SK-N-SH treated with all-trans-retinoic acid at 6 μM for 48 hours (cell line): ENCODE results near the gene AHCYL1.

Experiments
- ATAC-seq: fragments of 200-7000 bp; cut with Tn5 transposase; 3 replicates; pipeline ENCODE4 v1.9.1; 2020; ENCODE audit warnings: mild to moderate bottlenecking, moderate library complexity
- ARNTL ChIP-seq: fragments of 450-650 bp; formaldehyde crosslinking; IDR thresholded peaks from 2 replicates; pipeline ENCODE4 v1.5.0; 2020; ENCODE audit warnings: low read depth, mild to moderate bottlenecking, moderate library complexity, borderline replicate concordance
- CREB5 ChIP-seq: fragments of 250-450 bp; sonication (Bioruptor Pico); IDR thresholded peaks from 2 replicates; pipeline ENCODE4 v1.5.1; 2020; ENCODE audit warnings: low read depth, mild to moderate bottlenecking, moderate library complexity
- CSDC2 ChIP-seq: fragments of 250-450 bp; sonication (Bioruptor Pico); IDR thresholded peaks from 2 replicates; pipeline ENCODE4 v1.5.0; 2020; ENCODE audit warnings: mild to moderate bottlenecking, moderate library complexity
- CSRNP3 ChIP-seq: fragments of 250-450 bp; sonication (Bioruptor Pico); IDR thresholded peaks from 2 replicates; pipeline ENCODE4 v1.5.1; 2021; ENCODE audit warnings: mild to moderate bottlenecking, moderate library complexity
- ESRRG ChIP-seq: fragments of 250-450 bp; sonication (Bioruptor Pico); IDR thresholded peaks from 2 replicates; pipeline ENCODE4 v1.6.1; 2021; ENCODE audit warnings: mild to moderate bottlenecking
- GLIS3 ChIP-seq: fragments of 250-450 bp; sonication (Bioruptor Pico); IDR thresholded peaks from 2 replicates; pipeline ENCODE4 v1.5.0; 2020; ENCODE audit warnings: mild to moderate bottlenecking, moderate library complexity
- ISL1 ChIP-seq: fragments of 250-450 bp; sonication (Bioruptor Pico); IDR thresholded peaks from 2 replicates; pipeline ENCODE4 v2.1.2; 2022; ENCODE audit warnings: mild to moderate bottlenecking, moderate library complexity
- OSR1 ChIP-seq: fragments of 250-450 bp; sonication (Bioruptor Pico); IDR thresholded peaks from 2 replicates; pipeline ENCODE4 v1.8.0; 2022; ENCODE audit warnings: moderate library complexity, mild to moderate bottlenecking, inconsistent platforms
- PATZ1 ChIP-seq: fragments of 250-450 bp; sonication (Bioruptor Pico); IDR thresholded peaks from 2 replicates; pipeline ENCODE4 v1.8.0; 2020; ENCODE audit warnings: mild to moderate bottlenecking, moderate library complexity, borderline replicate concordance
- POU6F1 ChIP-seq: fragments of 250-450 bp; sonication (Bioruptor Pico); IDR thresholded peaks from 2 replicates; pipeline ENCODE4 v1.8.0; 2021; ENCODE audit warnings: low read depth, mild to moderate bottlenecking, moderate library complexity, borderline replicate concordance
- PPARA ChIP-seq: fragments of 250-450 bp; sonication (Bioruptor Pico); IDR thresholded peaks from 2 replicates; pipeline ENCODE4 v1.5.0; 2020; ENCODE audit warnings: mild to moderate bottlenecking, borderline replicate concordance
- RARB ChIP-seq: fragments of 250-450 bp; sonication (Bioruptor Pico); IDR thresholded peaks from 2 replicates; pipeline ENCODE4 v1.8.0; 2021; ENCODE audit warnings: mild to moderate bottlenecking, moderate library complexity
- SNAI2 ChIP-seq: fragments of 250-450 bp; sonication (Bioruptor Pico); IDR thresholded peaks from 2 replicates; pipeline ENCODE4 v1.5.0; 2020; ENCODE audit warnings: mild to moderate bottlenecking, moderate library complexity
- TCF4 ChIP-seq: fragments of 250-450 bp; sonication (Bioruptor Pico); IDR thresholded peaks from 2 replicates; pipeline ENCODE4 v1.8.0; 2021; ENCODE audit warnings: mild to moderate bottlenecking, moderate library complexity, borderline replicate concordance
- TOX ChIP-seq: fragments of 250-450 bp; sonication (Bioruptor Pico); IDR thresholded peaks from 2 replicates; pipeline ENCODE4 v1.8.0; 2021; ENCODE audit warnings: mild to moderate bottlenecking, moderate library complexity, borderline replicate concordance
- ZC3H10 ChIP-seq: fragments of 250-450 bp; sonication (Bioruptor Pico); IDR thresholded peaks from 2 replicates; pipeline ENCODE4 v1.5.1; 2021; ENCODE audit warnings: mild to moderate bottlenecking, moderate library complexity
- ZFP3 ChIP-seq: fragments of 250-450 bp; sonication (Bioruptor Pico); IDR thresholded peaks from 2 replicates; pipeline ENCODE4 v1.5.0; 2020; ENCODE audit warnings: mild to moderate bottlenecking, moderate library complexity
- ZFP30 ChIP-seq: fragments of 450-650 bp; formaldehyde crosslinking; IDR thresholded peaks from 2 replicates; pipeline ENCODE4 v1.5.0; 2022; ENCODE audit warnings: mild to moderate bottlenecking, moderate library complexity
- ZNF565 ChIP-seq: fragments of 450-650 bp; formaldehyde crosslinking; conservative IDR thresholded peaks from 2 replicates; pipeline ENCODE4 v1.5.0; 2020; ENCODE audit warnings: low read depth, mild to moderate bottlenecking, moderate library complexity
- ZNF70 ChIP-seq: fragments of 450-650 bp; formaldehyde crosslinking; IDR thresholded peaks from 2 replicates; pipeline ENCODE4 v1.5.0; 2020; ENCODE audit warnings: mild to moderate bottlenecking, moderate library complexity
- ZNF8 ChIP-seq: fragments of 450-650 bp; formaldehyde crosslinking; IDR thresholded peaks from 2 replicates; pipeline ENCODE4 v1.5.0; 2020; ENCODE audit warnings: mild to moderate bottlenecking, moderate library complexity

AHCYL1 gene

GRCh38 chr1:109989506-109990301 lies 5.1 kb downstream of the AHCYL1 start:
- TF ChIP-seq TCF4 (CRISPR knock-in tag) = no peak
- TF ChIP-seq TOX (CRISPR knock-in tag) = no peak
- no peak for TF ChIP-seq RARB (CRISPR knock-in tag)
- no peak for TF ChIP-seq ZNF70 (CRISPR knock-in tag)
- TF ChIP-seq ZNF565 (CRISPR knock-in tag) = no peak
- no peak for TF ChIP-seq ARNTL
- no peak for TF ChIP-seq ZNF8 (CRISPR knock-in tag)
- TF ChIP-seq SNAI2 (CRISPR knock-in tag) = no peak
- TF ChIP-seq CSDC2 = no peak
- no peak for TF ChIP-seq POU6F1 (CRISPR knock-in tag)
- no peak for TF ChIP-seq CREB5 (CRISPR knock-in tag)
- no peak for TF ChIP-seq OSR1
- TF ChIP-seq ISL1 (CRISPR knock-in tag) = no peak
- TF ChIP-seq PPARA (CRISPR knock-in tag) = no peak
- TF ChIP-seq ZFP30 (CRISPR knock-in tag) = no peak
- TF ChIP-seq GLIS3 (CRISPR knock-in tag) = no peak
- no peak for TF ChIP-seq PATZ1 (CRISPR knock-in tag)
- no peak for TF ChIP-seq CSRNP3 (CRISPR knock-in tag)
- no peak for TF ChIP-seq ZFP3 (CRISPR knock-in tag)
- TF ChIP-seq, all 23 proteins: peak for 0
- no peak for ATAC-seq

- TF ChIP-seq ESRRG (CRISPR knock-in tag) (no peak), RARB (CRISPR knock-in tag) (no peak), ZNF565 (CRISPR knock-in tag) (no peak), ZFP30 (CRISPR knock-in tag) (no peak)
- TF ChIP-seq, all 23 proteins: peak for 0
- no peak for ATAC-seq
These were observed 5.7 kb downstream of the AHCYL1 start for GRCh38 chr1:109990302-109990653.

- TF ChIP-seq SNAI2 (CRISPR knock-in tag) (no peak), POU6F1 (CRISPR knock-in tag) (no peak), RARB (CRISPR knock-in tag) (no peak), ZNF8 (CRISPR knock-in tag) (no peak)
- no peak for ATAC-seq
These were observed 6.9 kb downstream of the AHCYL1 start for GRCh38 chr1:109991400-109991925.

- peak; percentile 80 for ATAC-seq
These were observed 9.3 kb downstream of the AHCYL1 start for GRCh38 chr1:109993885-109994284.

More at GRCh38 chr1:109993885-109994284, 9.3 kb downstream of the AHCYL1 start:
- TF ChIP-seq ZC3H10 (CRISPR knock-in tag) (no peak), PATZ1 (CRISPR knock-in tag) (no peak), ZNF565 (CRISPR knock-in tag) (no peak), SNAI2 (CRISPR knock-in tag) (no peak)
